Measurements from ENCODE around the gene AP2A2.

Gene AP2A2

GRCh38 chr11:961921-962320, 36.3 kb downstream of the AP2A2 start:
- DNase-seq (ENCODE audit: low spot score): no peak
- TF ChIP-seq CTCF (IDR thresholded peaks at IDR 0.05; ENCODE audit: extremely low read depth, missing control alignments): no peak

DNA sequence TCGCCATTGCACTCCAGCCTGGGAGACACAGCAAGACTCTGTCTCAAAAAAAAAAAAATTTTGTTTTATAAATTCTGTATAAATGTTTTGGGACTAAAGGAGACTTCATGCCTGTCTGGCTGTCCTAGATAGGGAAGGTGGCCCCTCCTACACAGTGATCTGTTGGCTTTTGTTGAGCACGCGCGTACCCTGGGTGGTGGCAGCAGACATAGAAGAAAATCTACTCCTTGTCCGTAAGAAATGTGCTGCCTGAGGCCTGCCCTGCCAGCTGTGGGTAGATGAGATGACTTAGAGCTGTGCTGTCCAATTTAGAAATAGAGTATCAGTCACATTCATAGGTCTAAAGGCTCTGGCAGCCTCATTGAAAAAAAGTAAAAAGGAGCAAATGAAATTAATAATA, 37.0 kb downstream of the AP2A2 start:
- no peak for DNase-seq (ENCODE audit: low spot score)
- no peak for TF ChIP-seq CTCF (IDR thresholded peaks at IDR 0.05; ENCODE audit: extremely low read depth, missing control alignments)

DNA sequence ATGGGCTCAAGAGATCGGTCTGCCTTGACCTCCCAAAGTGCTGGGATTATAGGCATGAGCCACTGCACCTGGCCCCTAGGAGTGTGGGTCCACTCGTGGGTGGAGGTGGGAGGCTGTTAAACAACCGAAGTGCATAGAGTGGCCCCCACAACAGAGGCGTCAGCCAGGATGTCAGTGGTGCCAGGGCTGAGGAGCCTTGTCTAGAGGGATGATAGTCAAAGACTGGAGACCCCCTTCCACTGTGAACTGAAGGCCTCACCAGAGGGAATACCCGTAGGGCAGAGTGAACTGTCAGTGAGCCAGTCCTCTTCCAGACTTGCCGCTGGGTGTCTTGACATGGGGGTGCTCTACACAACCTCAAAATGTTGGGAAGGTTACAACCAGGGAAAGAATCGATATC, 38.2 kb downstream of the AP2A2 start:
- no peak for DNase-seq (ENCODE audit: low spot score)
- TF ChIP-seq CTCF (IDR thresholded peaks at IDR 0.05; ENCODE audit: extremely low read depth, missing control alignments): no peak

DNA sequence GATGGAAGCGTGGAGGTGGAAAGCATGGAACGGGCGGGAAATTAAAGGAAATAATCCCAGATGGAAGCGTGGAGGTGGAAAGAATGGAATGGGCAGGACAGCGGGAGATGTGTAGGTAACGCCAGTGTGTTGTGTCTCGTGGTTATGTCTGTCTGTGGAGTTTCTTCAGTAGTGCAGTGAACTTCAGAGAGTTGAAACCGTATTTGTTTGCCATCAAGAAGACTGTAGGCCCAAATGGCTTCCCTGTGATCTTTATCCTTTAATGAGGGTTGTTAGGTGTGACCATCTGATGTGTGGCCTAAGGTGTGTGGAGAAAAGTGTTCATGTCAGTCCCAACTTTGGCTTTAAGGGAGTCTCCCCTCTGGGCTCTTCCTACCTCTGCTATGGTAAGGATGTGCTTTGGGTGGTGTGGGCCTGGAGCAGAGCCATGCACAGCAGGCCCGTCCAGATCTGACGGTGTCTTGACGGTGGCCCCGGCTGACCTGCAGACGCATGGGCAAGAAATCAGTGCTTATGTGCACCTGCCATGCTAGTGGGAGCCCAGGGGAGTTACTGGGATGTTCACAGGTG, 39.6 kb downstream of the AP2A2 start:
- no peak for TF ChIP-seq CTCF (IDR thresholded peaks at IDR 0.05; ENCODE audit: extremely low read depth, missing control alignments)

DNA sequence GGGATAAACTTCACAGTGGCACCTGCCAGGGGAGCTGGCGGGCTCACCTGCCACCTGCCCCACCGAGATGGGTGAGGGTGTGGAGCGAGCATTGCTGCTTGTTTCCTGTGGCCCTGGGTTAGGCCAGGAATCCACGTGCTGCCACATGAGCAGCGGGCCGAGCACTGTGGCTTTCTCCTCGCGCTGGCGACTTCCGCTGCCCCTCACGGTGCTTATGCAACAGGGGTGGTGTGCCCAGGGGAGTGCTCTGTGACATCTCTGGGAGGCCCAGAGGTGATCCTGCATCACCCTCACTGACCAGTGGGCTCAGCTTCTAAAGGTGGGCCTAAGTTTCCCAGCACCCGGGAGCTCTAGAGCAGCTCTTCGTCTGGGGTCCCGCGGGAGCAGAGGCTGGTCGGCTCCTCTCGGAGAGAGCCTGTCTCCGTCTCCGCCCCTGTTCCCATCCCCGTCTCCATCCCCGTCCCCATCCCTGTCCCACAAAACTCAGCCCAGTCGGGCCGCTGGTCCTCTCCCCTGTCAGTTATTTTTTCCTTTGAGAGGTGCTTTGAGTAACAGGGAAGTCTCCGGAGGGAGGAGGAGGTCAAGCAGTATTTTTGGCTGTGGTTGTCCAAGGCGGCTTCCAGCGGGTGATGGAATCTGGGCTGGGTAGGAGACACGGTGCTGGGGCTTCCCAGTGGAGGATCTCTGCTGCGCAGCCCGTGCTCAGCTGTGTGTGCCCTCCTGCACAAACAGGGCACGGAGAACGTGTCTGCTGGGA, 42.5 kb downstream of the AP2A2 start:
- DNase-seq (ENCODE audit: low spot score): no peak
- TF ChIP-seq CTCF (IDR thresholded peaks at IDR 0.05; ENCODE audit: extremely low read depth, missing control alignments): no peak

More for the DNA sequence above, 39.6 kb downstream of the AP2A2 start:
- peak; percentile 14 for DNase-seq (ENCODE audit: low spot score)

DNA sequence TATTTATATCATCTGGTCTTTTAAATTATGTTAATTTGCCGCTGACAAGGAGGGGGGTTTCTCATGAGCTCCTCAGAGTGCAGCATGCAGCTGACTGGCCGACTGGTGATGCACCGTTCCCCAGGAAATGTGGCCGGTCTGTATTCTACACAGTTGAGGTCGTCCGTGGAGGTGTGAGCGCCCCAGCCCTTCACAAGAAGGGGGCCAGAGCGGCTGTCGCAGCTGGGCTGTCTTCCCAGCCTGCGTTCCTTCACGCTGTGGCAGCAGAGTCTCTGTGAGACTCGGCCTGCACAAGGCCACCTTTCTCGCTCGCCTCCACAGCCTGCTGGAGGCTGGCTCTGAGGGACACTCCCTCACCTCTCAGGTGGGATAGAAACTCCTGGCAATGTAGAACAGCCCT, 43.2 kb downstream of the AP2A2 start:
- no peak for TF ChIP-seq CTCF (IDR thresholded peaks at IDR 0.05; ENCODE audit: extremely low read depth, missing control alignments)
- no peak for DNase-seq (ENCODE audit: low spot score)

- no peak for DNase-seq (ENCODE audit: low spot score)
- no peak for TF ChIP-seq CTCF (IDR thresholded peaks at IDR 0.05; ENCODE audit: extremely low read depth, missing control alignments)
Observed at GRCh38 chr11:969651-970205, 44.1 kb downstream of the AP2A2 start.
